HEK293T (cell line): ENCODE data around the gene POLG.

ENCODE experiments used
- CTCF ChIA-PET: fragments of 350-600 bp; formaldehyde crosslinking; extraction: SDS; loops from one replicate; lab custom pipeline; 2021; ENCODE audit warnings: antibody characterized with exemption, inconsistent platforms; lab: Yijun Ruan, JAX
- POLR2A ChIA-PET: fragments of 350-600 bp; formaldehyde crosslinking; extraction: SDS; loops from one replicate; lab custom pipeline; 2020; ENCODE audit warnings: antibody characterized with exemption, inconsistent platforms; lab: Yijun Ruan, JAX
- DNase-seq: peaks from one replicate; pipeline ENCODE4 v3.0.0; 2012; ENCODE audit warnings: mixed read lengths; ENCODE audit errors: extremely low spot score
- ARNT ChIP-seq: fragments of 450-650 bp; IDR thresholded peaks from 2 replicates; pipeline ENCODE4 v1.6.1; 2017; ENCODE audit warnings: mild to moderate bottlenecking
- BHLHE40 ChIP-seq: fragments of 450-650 bp; IDR thresholded peaks from 2 replicates; pipeline ENCODE4 v1.6.1; 2016; ENCODE audit warnings: mild to moderate bottlenecking, moderate library complexity, borderline replicate concordance
- CTBP1 ChIP-seq: fragments of 450-650 bp; IDR thresholded peaks from 2 replicates; pipeline ENCODE4 v1.6.1; 2016; ENCODE audit warnings: borderline replicate concordance
- ELF4 ChIP-seq: fragments of 450-650 bp; IDR thresholded peaks from 2 replicates; pipeline ENCODE4 v1.6.1; 2017; ENCODE audit warnings: antibody characterized with exemption
- FOXA1 ChIP-seq: fragments of 450-650 bp; IDR thresholded peaks from 2 replicates; pipeline ENCODE4 v1.6.1; 2016; ENCODE audit warnings: mild to moderate bottlenecking
- FOXK2 ChIP-seq: fragments of 450-650 bp; IDR thresholded peaks from 2 replicates; pipeline ENCODE4 v1.6.1; 2016; ENCODE audit warnings: mild to moderate bottlenecking
- FOXM1 ChIP-seq: fragments of 450-650 bp; IDR thresholded peaks from 2 replicates; pipeline ENCODE4 v1.6.1; 2017; ENCODE audit warnings: mild to moderate bottlenecking, borderline replicate concordance
- HDGF ChIP-seq: fragments of 450-650 bp; IDR thresholded peaks from 2 replicates; pipeline ENCODE4 v1.6.1; 2017; ENCODE audit warnings: antibody characterized with exemption, borderline replicate concordance
- L3MBTL2 ChIP-seq: fragments of 450-650 bp; conservative IDR thresholded peaks from 2 replicates; pipeline ENCODE4 v1.6.1; 2016; ENCODE audit warnings: mild to moderate bottlenecking
- LEF1 ChIP-seq: fragments of 450-650 bp; IDR thresholded peaks from 2 replicates; pipeline ENCODE4 v1.6.1; 2017; ENCODE audit warnings: mild to moderate bottlenecking, borderline replicate concordance
- NFRKB ChIP-seq: fragments of 450-650 bp; IDR thresholded peaks from 2 replicates; pipeline ENCODE4 v1.6.1; 2016; ENCODE audit warnings: mild to moderate bottlenecking, moderate library complexity
- PKNOX1 ChIP-seq: fragments of 450-650 bp; IDR thresholded peaks from 2 replicates; pipeline ENCODE4 v1.6.1; 2016
- SP1 ChIP-seq: fragments of 450-650 bp; IDR thresholded peaks from 2 replicates; pipeline ENCODE4 v1.6.1; 2017
- SUZ12 ChIP-seq: fragments of 450-650 bp; IDR thresholded peaks from 2 replicates; pipeline ENCODE4 v1.6.1; 2016; ENCODE audit warnings: mild to moderate bottlenecking
- TARDBP ChIP-seq: fragments of 450-650 bp; IDR thresholded peaks from 2 replicates; pipeline ENCODE4 v1.6.1; 2016
- ZNF384 ChIP-seq: fragments of 450-650 bp; IDR thresholded peaks from 2 replicates; pipeline ENCODE4 v1.6.1; 2016

The POLG gene

GRCh38 chr15:89321521-89322410 is 12.9 kb downstream of the POLG start:
- ChIA-PET CTCF (interaction anchor here (1.3 kb wide), 2 partner anchors 8 to 115 kb away, joined by 3 to 4 read pairs; no protein-coding TSS in a partner anchor), POLR2A (interaction anchor here (0.6 to 5.4 kb wide), 3 partner anchors 9 to 13 kb away, joined by 3 to 27 read pairs (median 5); partner anchors contain the start of gene POLG)
- DNase-seq, result no peak
- TF ChIP-seq SP1, result no peak
- TF ChIP-seq CTBP1, result no peak
- no peak for TF ChIP-seq TARDBP
- no peak for TF ChIP-seq HDGF
- no peak for TF ChIP-seq FOXA1
- no peak for TF ChIP-seq PKNOX1
- TF ChIP-seq ELF4, result no peak
- TF ChIP-seq NFRKB, result no peak
- no peak for TF ChIP-seq L3MBTL2
- TF ChIP-seq SUZ12, result no peak
- TF ChIP-seq ARNT, result no peak
- TF ChIP-seq ZNF384, result no peak
- no peak for TF ChIP-seq FOXM1
- no peak for TF ChIP-seq FOXK2
- TF ChIP-seq LEF1, result no peak
- no peak for TF ChIP-seq BHLHE40

- ChIA-PET POLR2A (interaction anchor here (0.8 to 1.6 kb wide), 3 partner anchors 10 to 255 kb away, joined by 3 to 5 read pairs (median 4); partner anchors contain the start of genes POLG and TICRR), CTCF (interaction anchor here (1.3 kb wide), 1 partner anchor 10 kb away, joined by 3 read pairs; no protein-coding TSS in a partner anchor)
- TF ChIP-seq SUZ12 (no peak), HDGF (no peak), BHLHE40 (no peak), ELF4 (no peak), ZNF384 (no peak), L3MBTL2 (no peak), SP1 (no peak), PKNOX1 (no peak), ARNT (no peak)
- DNase-seq, result no peak
Measured at GRCh38 chr15:89320200-89320599, 14.4 kb downstream of the POLG start.

- ChIA-PET CTCF (no interaction called here), POLR2A (interaction anchor here (1.5 to 1.6 kb wide), 2 partner anchors 11 to 15 kb away, joined by 4 to 5 read pairs; partner anchors contain the start of gene POLG)
- DNase-seq, result no peak
- TF ChIP-seq SUZ12, result no peak
- TF ChIP-seq NFRKB, result no peak
- no peak for TF ChIP-seq FOXK2
- no peak for TF ChIP-seq ARNT
- TF ChIP-seq FOXM1, result no peak
- TF ChIP-seq TARDBP, result no peak
- no peak for TF ChIP-seq HDGF
- TF ChIP-seq LEF1, result no peak
- TF ChIP-seq PKNOX1, result no peak
- TF ChIP-seq BHLHE40, result no peak
- TF ChIP-seq FOXA1, result no peak
- no peak for TF ChIP-seq ZNF384
- TF ChIP-seq SP1, result no peak
Measured at GRCh38 chr15:89319678-89320077, 14.9 kb downstream of the POLG start.

GRCh38 chr15:89317186-89317720 is 17.4 kb downstream of the POLG start:
- POLR2A ChIA-PET, result interaction anchor here (0.7 kb wide), 2 partner anchors 10 to 18 kb away, joined by 3 to 4 read pairs; partner anchors contain the start of gene POLG
- no peak for DNase-seq
- CTCF ChIA-PET, result no interaction called here
- TF ChIP-seq ARNT (no peak), ZNF384 (no peak)

GRCh38 chr15:89316504-89316903 is 18.1 kb downstream of the POLG start:
- no peak for DNase-seq
- ChIA-PET CTCF (no interaction called here), POLR2A (no interaction called here)
- TF ChIP-seq CTBP1 (no peak), PKNOX1 (no peak), TARDBP (no peak), LEF1 (no peak), FOXK2 (no peak), FOXA1 (no peak), FOXM1 (no peak), SP1 (no peak), ELF4 (no peak)
